Kidney (tissue), 14 donors: ENCODE results near the gene TEKT1. TPM values are rescaled to one million over a fixed set of nuclear protein-coding genes. Genes with fewer than 3 reads are reported as not detected.

ENCODE experiments used
- DNase-seq, 5 donors: peaks; one replicate each; pipeline ENCODE4 v3.0.0-alpha.2; 2013 to 2020
- FAIRE-seq: peaks from 2 replicates; lab custom pipeline; 2012; peaks lifted over from hg19 to GRCh38; lab: Jason Lieb, UNC
- H3K27ac ChIP-seq, 2 donors: one replicate each; pipeline ENCODE4 v1.7.0; 2013; ENCODE audit warnings: low read depth in 2 of 2, low read length in 2 of 2, inconsistent platforms in 1 of 2
- H3K27me3 ChIP-seq: one replicate; pipeline ENCODE4 v1.7.1; 2013; ENCODE audit warnings: low read length, inconsistent platforms; ENCODE audit not compliant: control insufficient read depth, insufficient read depth
- H3K36me3 ChIP-seq, 3 donors: one replicate each; pipeline versions ENCODE4 v1.7.0 to v1.7.1; 2013; ENCODE audit warnings: low read length in 3 of 3, control low read depth in 1 of 3, inconsistent platforms in 1 of 3; ENCODE audit not compliant: insufficient read depth in 3 of 3, control insufficient read depth in 2 of 3
- H3K4me1 ChIP-seq, 3 donors: one replicate each; pipeline versions ENCODE4 v1.7.0 to v1.7.1; 2013; ENCODE audit warnings: low read length in 3 of 3, inconsistent platforms in 1 of 3, low read depth in 1 of 3; ENCODE audit not compliant: control insufficient read depth in 2 of 3, insufficient read depth in 2 of 3
- H3K4me3 ChIP-seq, 3 donors: one replicate each; pipeline versions ENCODE4 v1.7.0 to v1.8.1; 2013; ENCODE audit warnings: low read length in 3 of 3, control low read depth in 1 of 3, inconsistent platforms in 1 of 3
- H3K9ac ChIP-seq, 3 donors: one replicate each; pipeline versions ENCODE4 v1.7.0 to v1.7.1; 2013; ENCODE audit warnings: low read length in 3 of 3, control low read depth in 1 of 3, inconsistent platforms in 1 of 3
- H3K9me3 ChIP-seq, 3 donors: one replicate each; pipeline versions ENCODE4 v1.7.0 to v1.7.1; 2013; ENCODE audit warnings: low read length in 3 of 3, control low read depth in 1 of 3, inconsistent platforms in 1 of 3; ENCODE audit not compliant: control insufficient read depth in 2 of 3, insufficient read depth in 1 of 3
- intact Hi-C: fragments of 100-400 bp; cut with DNase I; formaldehyde crosslinking; loops from one replicate; pipeline ENCODE4 v1.11.1; 2022
- polyA plus RNA-seq: library from polyadenylated mRNA; stranded (reverse); fragments of 350-450 nt; fragmentation: Illumina TruSeq; extraction: RNeasy Lipid Tissue Mini Kit (QIAGEN cat#74804); gene quantifications from one replicate; pipeline ENCODE4 v1.2.3, GENCODE V29; 2014; ENCODE audit warnings: low read depth, low replicate concordance; ENCODE audit not compliant: insufficient read depth
- total RNA-seq: library from RNA; stranded (reverse); fragmentation: NEBNext Ultra II Directional; extraction: Animal tissue kit (Norgen Biotek cat#: 25700); gene quantifications from one replicate; pipeline ENCODE4 v1.2.1, GENCODE V29; 2021
- TF ChIP-seq, protein P1 (sequence below): IDR thresholded peaks from 3 replicates; pipeline ENCODE4 v1.5.1; 2012; ENCODE audit warnings: mild to moderate bottlenecking, moderate library complexity, borderline replicate concordance; ENCODE audit not compliant: insufficient read depth; ENCODE audit errors: extremely low read depth
- donor health status: control.
- donor health status: control.
- donor health status: control.
- donor health status: control.
- donor health status: control.
- donor health status: DM: yes; HTN: yes; CAD: no.
- donor health status: Normal renal cell carcinoma (clear cell type).

TEKT1 gene
- total and polyA plus RNA-seq, 2 donors from 2014 or later: 0.06 TPM; not detected in 1

DNA sequence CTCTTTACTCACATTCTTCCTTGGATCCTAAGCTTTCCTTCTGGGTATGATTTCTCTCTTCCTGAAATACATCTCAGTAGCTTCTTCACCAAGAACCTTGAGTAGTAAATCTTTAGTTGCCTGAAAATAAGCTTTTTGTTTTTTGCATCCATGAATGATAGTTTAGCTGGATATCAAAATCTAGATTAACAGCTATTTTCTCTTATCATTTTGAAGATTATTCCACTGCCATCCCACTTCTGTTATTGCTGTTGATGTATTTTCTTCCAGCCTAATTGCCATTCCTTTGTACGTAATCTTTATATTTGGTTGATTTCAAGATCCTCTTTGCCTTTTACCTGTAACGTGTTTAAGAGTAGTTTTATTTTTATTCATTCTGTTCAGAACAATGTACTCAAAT, 63.1 kb downstream of the TEKT1 start:
- no peaks in the 10 kb centered on the region for H3K4me1 ChIP-seq
- TF ChIP-seq, protein P1, sequence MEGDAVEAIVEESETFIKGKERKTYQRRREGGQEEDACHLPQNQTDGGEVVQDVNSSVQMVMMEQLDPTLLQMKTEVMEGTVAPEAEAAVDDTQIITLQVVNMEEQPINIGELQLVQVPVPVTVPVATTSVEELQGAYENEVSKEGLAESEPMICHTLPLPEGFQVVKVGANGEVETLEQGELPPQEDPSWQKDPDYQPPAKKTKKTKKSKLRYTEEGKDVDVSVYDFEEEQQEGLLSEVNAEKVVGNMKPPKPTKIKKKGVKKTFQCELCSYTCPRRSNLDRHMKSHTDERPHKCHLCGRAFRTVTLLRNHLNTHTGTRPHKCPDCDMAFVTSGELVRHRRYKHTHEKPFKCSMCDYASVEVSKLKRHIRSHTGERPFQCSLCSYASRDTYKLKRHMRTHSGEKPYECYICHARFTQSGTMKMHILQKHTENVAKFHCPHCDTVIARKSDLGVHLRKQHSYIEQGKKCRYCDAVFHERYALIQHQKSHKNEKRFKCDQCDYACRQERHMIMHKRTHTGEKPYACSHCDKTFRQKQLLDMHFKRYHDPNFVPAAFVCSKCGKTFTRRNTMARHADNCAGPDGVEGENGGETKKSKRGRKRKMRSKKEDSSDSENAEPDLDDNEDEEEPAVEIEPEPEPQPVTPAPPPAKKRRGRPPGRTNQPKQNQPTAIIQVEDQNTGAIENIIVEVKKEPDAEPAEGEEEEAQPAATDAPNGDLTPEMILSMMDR: no peak
- H3K9ac ChIP-seq: no peak overlapping the region
- peaks cover 0 to 36% (median 15%) of the 10 kb centered on the region in 3 donors for H3K36me3 ChIP-seq
- no peak for FAIRE-seq
- H3K9me3 ChIP-seq: peaks cover 0 to 10% (median 2%) of the 10 kb centered on the region in 3 donors
- intact Hi-C loops: no loop called here
- no peaks in the 10 kb centered on the region for H3K27me3 ChIP-seq
- H3K4me3 ChIP-seq: no peak overlapping the region
- no peak overlapping the region for H3K27ac ChIP-seq
- no peak for DNase-seq

DNA sequence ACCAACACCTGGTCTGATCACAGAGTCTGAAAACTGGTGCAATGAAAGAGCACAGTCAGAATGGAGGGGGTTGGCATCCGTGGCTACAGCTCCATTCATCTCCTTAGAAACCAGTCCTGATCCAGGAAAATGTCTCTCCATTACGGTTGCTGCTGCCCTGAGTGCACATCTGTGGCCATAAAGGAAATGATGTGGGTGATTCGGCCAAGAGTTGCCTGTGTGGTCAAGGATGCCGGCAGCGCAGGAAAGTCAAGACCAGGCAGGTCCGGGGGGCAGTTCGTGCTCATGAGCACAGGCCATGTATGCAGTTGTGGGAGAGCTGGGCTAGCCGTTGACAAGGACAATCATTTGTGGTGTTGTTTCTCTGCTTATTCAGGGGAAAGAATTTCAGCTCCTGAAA, 69.8 kb downstream of the TEKT1 start:
- FAIRE-seq (no peak), DNase-seq (no peak)
- Histone ChIP-seq H3K27me3 (no peaks in the 10 kb centered on the region), H3K36me3 (peaks cover 0 to 5% (median 0%) of the 10 kb centered on the region in 3 donors), H3K9me3 (no peaks in the 10 kb centered on the region), H3K4me1 (peaks cover 0 to 6% (median 0%) of the 10 kb centered on the region in 3 donors), H3K9ac (no peak overlapping the region), H3K27ac (no peak overlapping the region), H3K4me3 (no peak overlapping the region)
- TF ChIP-seq, protein P1: no peak
- intact Hi-C loops: no loop called here

DNA sequence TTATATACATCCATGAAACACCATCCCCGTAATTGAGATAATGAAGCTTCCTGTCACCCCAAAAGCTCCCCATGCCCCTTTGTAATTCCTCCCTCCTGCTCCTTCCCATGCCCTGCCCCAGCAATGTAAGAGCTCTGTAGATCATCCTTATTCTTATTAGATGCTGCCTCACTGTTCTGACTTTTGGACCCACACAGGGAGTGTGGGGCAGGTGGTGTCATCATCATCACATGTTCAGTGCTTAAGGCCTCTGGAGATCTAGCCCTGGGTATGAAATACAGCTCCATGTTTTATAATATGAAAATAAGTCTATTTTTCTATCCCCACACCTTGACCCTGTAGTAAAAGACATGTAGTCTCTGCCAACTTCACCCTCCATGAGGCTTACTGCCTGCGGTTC, 73.8 kb downstream of the TEKT1 start:
- Histone ChIP-seq H3K9me3 (no peaks in the 10 kb centered on the region), H3K27ac (no peak overlapping the region), H3K36me3 (no peaks in the 10 kb centered on the region), H3K4me1 (peaks cover 0 to 16% (median 0%) of the 10 kb centered on the region in 3 donors), H3K27me3 (no peaks in the 10 kb centered on the region), H3K4me3 (no peak overlapping the region), H3K9ac (no peak overlapping the region)
- DNase-seq (no peak), FAIRE-seq (no peak)
- TF ChIP-seq, protein P1: no peak
- intact Hi-C loops: no loop called here
